ENCODE measurements around the gene SUMO1. TPM values are rescaled to one million over a fixed set of nuclear protein-coding genes. Genes with fewer than 3 reads are reported as not detected.

SUMO1 gene
- total RNA-seq (10 to 100 TPM; 72.1 to 72.9 TPM), total RNA-seq (46.1 to 174 (median 78.5) reads per million in 172 experiments)
- 81.5 TPM for polyA plus RNA-seq (2013, experiment 1 of 2)
- 74.1 TPM for polyA plus RNA-seq (2013, experiment 2 of 2)

GRCh38 chr2:202238234-202239197 is at the start of gene SUMO1:
SUMO1 (minus strand) TSS chr2:202238597; CDS start chr2:202238451, 146 bp downstream.
- Mint-ChIP-seq H3K9me3 (no peaks in the 10 kb centered on the region), H3K36me3 (ENCODE audit: low read depth) (peaks cover 24% of the 10 kb centered on the region), H3K27me3 (no peaks in the 10 kb centered on the region), H3K4me1 (ENCODE audit: low read depth) (peaks cover 43% of the 10 kb centered on the region), H3K27ac (peak within 1 kb of the TSS; percentile 98), H3K4me3 (peak within 1 kb of the TSS; percentile 98)
- POLR2A ChIA-PET = interaction anchor here (1.4 to 2.5 kb wide), 2 partner anchors 28 to 33 kb away, joined by 4 to 34 read pairs; partner anchors contain the start of gene NOP58
- Histone ChIP-seq H3K36me3 (ENCODE audit: insufficient read depth, low read length) (peaks cover under 1% of the 10 kb centered on the region), H3K9me3 (ENCODE audit: control insufficient read depth in 1 of 2, insufficient read depth in 1 of 2, low read length in 2 of 2) (no peaks in the 10 kb centered on the region), H3K27ac (ENCODE audit: low read depth in 1 of 2, low read length in 2 of 2) (peak within 1 kb of the TSS; percentile 81 to 88), H3K4me1 (ENCODE audit: insufficient read depth, low read length) (peaks cover 23% of the 10 kb centered on the region), H3K27me3 (ENCODE audit: control insufficient read depth in 1 of 2, insufficient read depth in 2 of 2, low read length in 2 of 2) (no peaks in the 10 kb centered on the region), H3K4me3 (ENCODE audit: low read length) (peak within 1 kb of the TSS; percentile 85)
- intact Hi-C loops (cut with DNase I, micrococcal nuclease) = loop anchor here (1.0 to 10.0 kb wide), 3 partner anchors 27 to 204 kb away; partner anchors contain the start of genes BMPR2 (in 2 of the 2), FZD7 (in 1 of the 2) and NOP58 (in 1 of the 2)
- CTCF ChIA-PET = interaction anchor here (1.0 kb wide), 1 partner anchor 26 kb away, joined by 3 read pairs; no protein-coding TSS in a partner anchor
- peak; percentile 92 for ATAC-seq (ENCODE audit: poor library complexity)
- DNase-seq = peak; percentile 79 to 95 (median 91)
- TF ChIP-seq CTCF (IDR thresholded peaks at IDR 0.05) = no peak

- POLR2A ChIA-PET = interaction anchor here (1.0 kb wide), 1 partner anchor 14 kb away, joined by 3 read pairs; no protein-coding TSS in a partner anchor
- Mint-ChIP-seq H3K27me3 (no peaks in the 10 kb centered on the region), H3K4me1 (ENCODE audit: low read depth) (no peaks in the 10 kb centered on the region), H3K4me3 (no peak overlapping the region), H3K9me3 (no peaks in the 10 kb centered on the region), H3K27ac (no peak overlapping the region), H3K36me3 (ENCODE audit: low read depth) (peaks cover 92% of the 10 kb centered on the region)
- CTCF ChIA-PET = interaction anchor here (0.7 to 1.0 kb wide), 3 partner anchors 13 to 58 kb away, joined by 3 read pairs; no protein-coding TSS in a partner anchor
- no peak overlapping the region for H3K27ac ChIP-seq (ENCODE audit: low read depth in 1 of 2, low read length in 2 of 2)
- H3K27me3 ChIP-seq (ENCODE audit: control insufficient read depth in 1 of 2, insufficient read depth in 2 of 2, low read length in 2 of 2) = no peaks in the 10 kb centered on the region
- TF ChIP-seq CTCF (IDR thresholded peaks at IDR 0.05) = no peak
- intact Hi-C loops (cut with DNase I, micrococcal nuclease) = no loop called here
- peaks cover 95% of the 10 kb centered on the region for H3K36me3 ChIP-seq (ENCODE audit: insufficient read depth, low read length)
- no peak for ATAC-seq (ENCODE audit: poor library complexity)
- H3K4me3 ChIP-seq (ENCODE audit: low read length) = no peak overlapping the region
- no peaks in the 10 kb centered on the region for H3K9me3 ChIP-seq (ENCODE audit: control insufficient read depth in 1 of 2, insufficient read depth in 1 of 2, low read length in 2 of 2)
- DNase-seq = no peak
- no peaks in the 10 kb centered on the region for H3K4me1 ChIP-seq (ENCODE audit: insufficient read depth, low read length)
These were observed 48.2 kb upstream of the SUMO1 start for GRCh38 chr2:202286595-202286994.

GRCh38 chr2:202278944-202279343 is 40.5 kb upstream of the SUMO1 start:
- peak in 2 of 14 experiments; percentile 25 to 32 for DNase-seq
- no peaks in the 10 kb centered on the region for H3K9me3 ChIP-seq (ENCODE audit: control insufficient read depth in 1 of 2, insufficient read depth in 1 of 2, low read length in 2 of 2)
- no peak overlapping the region for H3K4me3 ChIP-seq (ENCODE audit: low read length)
- Mint-ChIP-seq H3K9me3 (no peaks in the 10 kb centered on the region), H3K36me3 (ENCODE audit: low read depth) (peaks cover 72% of the 10 kb centered on the region), H3K27ac (peak overlapping the region; percentile 50), H3K27me3 (no peaks in the 10 kb centered on the region), H3K4me1 (ENCODE audit: low read depth) (peaks cover 23% of the 10 kb centered on the region), H3K4me3 (no peak overlapping the region)
- peak; percentile 46 for TF ChIP-seq CTCF (IDR thresholded peaks at IDR 0.05)
- peaks cover 3% of the 10 kb centered on the region for H3K4me1 ChIP-seq (ENCODE audit: insufficient read depth, low read length)
- intact Hi-C loops (cut with DNase I, micrococcal nuclease) = no loop called here
- no peak overlapping the region for H3K27ac ChIP-seq (ENCODE audit: low read depth in 1 of 2, low read length in 2 of 2)
- H3K36me3 ChIP-seq (ENCODE audit: insufficient read depth, low read length) = peaks cover 88% of the 10 kb centered on the region
- ATAC-seq (ENCODE audit: poor library complexity) = peak; percentile 40
- ChIA-PET POLR2A (interaction anchor here (1.2 to 5.3 kb wide), 3 partner anchors 12 to 17 kb away, joined by 3 to 18 read pairs (median 4); no protein-coding TSS in a partner anchor), CTCF (interaction anchor here (1.0 kb wide), 1 partner anchor 32 kb away, joined by 4 read pairs; no protein-coding TSS in a partner anchor)
- H3K27me3 ChIP-seq (ENCODE audit: control insufficient read depth in 1 of 2, insufficient read depth in 2 of 2, low read length in 2 of 2) = no peaks in the 10 kb centered on the region

Data from CD4-positive, alpha-beta T cell (primary cell).